AG04449 (cell line): Measurements from ENCODE around the gene NF2.

Experiments used
- CTCF ChIA-PET: fragments of 350-600 bp; formaldehyde crosslinking; extraction: SDS; loops from one replicate; lab custom pipeline; 2021; ENCODE audit warnings: antibody characterized with exemption; lab: Yijun Ruan, JAX
- POLR2A ChIA-PET: fragments of 400-600, 350-600 bp; formaldehyde crosslinking; extraction: SDS; loops from one replicate; lab custom pipeline; 2020; ENCODE audit warnings: antibody characterized with exemption, inconsistent platforms; lab: Yijun Ruan, JAX
- DNase-seq: peaks from one replicate; pipeline ENCODE4 v3.0.0-alpha.2; 2010; ENCODE audit warnings: low read depth, low spot score
- H3K4me3 ChIP-seq: 2 replicates; pipeline ENCODE4 v1.5.1; 2011; ENCODE audit warnings: low read depth, mild to moderate bottlenecking, control low read depth, low read length
- CTCF ChIP-seq: IDR thresholded peaks from one replicate; pipeline ENCODE4 v1.5.1; 2011; ENCODE audit warnings: mild to moderate bottlenecking, moderate library complexity, low read length, control low read depth, inconsistent platforms; ENCODE audit not compliant: insufficient read depth; ENCODE audit errors: missing control alignments

The NF2 gene

GRCh38 chr22:29741926-29742325, 138.5 kb downstream of the NF2 start:
- DNase-seq, result no peak

DNA sequence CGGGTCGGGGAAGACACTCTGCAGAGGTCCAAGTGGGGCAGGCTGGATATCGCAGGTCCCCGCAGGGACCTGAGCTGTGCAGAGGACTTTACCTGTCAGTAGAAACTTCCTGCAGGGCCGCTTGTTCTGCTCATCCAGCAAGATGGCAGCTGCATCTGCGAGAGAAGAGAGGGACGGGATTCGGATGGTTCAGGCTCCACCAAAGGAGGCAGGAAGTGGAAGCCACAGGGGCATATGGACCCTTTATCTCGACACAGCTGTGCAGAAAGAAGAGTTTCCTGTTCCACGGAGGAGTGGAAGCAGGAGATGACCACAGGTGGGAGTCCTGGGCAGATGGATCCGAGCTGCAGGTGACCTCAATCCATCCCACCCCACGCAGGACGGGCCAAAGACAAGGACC, 138.9 kb downstream of the NF2 start:
- ChIA-PET CTCF (interaction anchor here (1.4 kb wide), 1 partner anchor 346 kb away, joined by 3 read pairs; no protein-coding TSS in a partner anchor), POLR2A (interaction anchor here (1.1 kb wide), 1 partner anchor 24 kb away, joined by 3 read pairs; the partner anchor contains the start of genes UQCR10 and ZMAT5)
- no peak overlapping the region for H3K4me3 ChIP-seq
- no peak for DNase-seq
- no peak for TF ChIP-seq CTCF

More at GRCh38 chr22:29741926-29742325, 138.5 kb downstream of the NF2 start:
- POLR2A ChIA-PET, result interaction anchor here (1.1 kb wide), 1 partner anchor 25 kb away, joined by 3 read pairs; the partner anchor contains the start of genes UQCR10 and ZMAT5
- CTCF ChIA-PET, result interaction anchor here (1.0 to 1.4 kb wide), 2 partner anchors 10 to 347 kb away, joined by 3 read pairs; no protein-coding TSS in a partner anchor
- no peak for TF ChIP-seq CTCF
- no peak overlapping the region for H3K4me3 ChIP-seq

DNA sequence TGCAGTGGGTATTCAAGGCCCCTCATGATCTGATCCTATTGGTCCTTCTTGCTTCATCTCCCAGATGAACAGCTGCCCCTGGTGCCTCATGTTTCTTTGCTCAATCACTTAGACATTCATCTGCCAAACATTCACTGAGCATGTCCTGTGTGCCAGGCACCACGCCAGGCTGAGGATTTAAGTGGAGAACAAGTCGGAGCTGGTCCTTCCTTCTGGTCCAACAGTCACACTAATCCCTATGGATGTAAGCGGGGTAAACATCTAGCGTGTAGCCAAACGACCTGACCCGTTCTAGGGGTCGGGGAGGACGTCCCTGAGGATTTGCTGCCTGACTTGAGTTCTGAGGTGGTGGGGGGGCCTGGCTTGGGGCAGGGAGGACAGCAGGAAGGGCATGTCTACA, 141.5 kb downstream of the NF2 start:
- DNase-seq, result peak; percentile 45
- ChIA-PET POLR2A (no interaction called here), CTCF (interaction anchor here (1.0 to 1.5 kb wide), 2 partner anchors 12 to 19 kb away, joined by 4 to 7 read pairs; no protein-coding TSS in a partner anchor)
- TF ChIP-seq CTCF, result no peak
- H3K4me3 ChIP-seq, result no peak overlapping the region

GRCh38 chr22:29747832-29748231, 144.4 kb downstream of the NF2 start:
- TF ChIP-seq CTCF, result no peak
- H3K4me3 ChIP-seq, result no peak overlapping the region
- POLR2A ChIA-PET, result no interaction called here
- DNase-seq, result no peak
- CTCF ChIA-PET, result no interaction called here
